Left cardiac atrium (tissue), 4 donors: ENCODE results near the gene ZNF491. TPM values are rescaled to one million over a fixed set of nuclear protein-coding genes. Genes with fewer than 3 reads are reported as not detected.
"Not testable (repeated sequence)": the region's sequence is repeated elsewhere in the genome, so short reads cannot be mapped to it uniquely, and the experiment has no call there.

Experiments
- ATAC-seq, 2 donors: fragments of 200-7000 bp; cut with Tn5 transposase; one replicate each; pipeline ENCODE4 v1.9.1; 2020; ENCODE audit warnings: mild to moderate bottlenecking in 2 of 2, moderate library complexity in 2 of 2
- DNase-seq: peaks from one replicate; pipeline ENCODE4 v3.0.0-alpha.2; 2020
- intact Hi-C, 2 donors: fragments of 100-400 bp; cut with DNase I; formaldehyde crosslinking; loops; one replicate each; pipeline versions ENCODE4 v1.14.1 to v1.15.1; 2022 to 2023
- total RNA-seq, 2 donors: library from RNA; stranded (reverse); fragmentation: NEBNext Ultra II Directional; extraction: Animal tissue kit (Norgen Biotek cat#: 25700); gene quantifications; one replicate each; pipeline ENCODE4 v1.2.1, GENCODE V29; 2021
- donor health status: DM: no; HTN: yes; CAD: no.
- donor health status: DM: no; HTN: yes; CAD: no; lungs with severe emphysema.
- donor health status: DM: yes; HTN: yes; CAD: no.
- donor health status: Dilated cardiomyopathy.

ZNF491 gene
- total RNA-seq, 2 donors from 2014 or later, result 1.6 to 2.2 TPM

DNA sequence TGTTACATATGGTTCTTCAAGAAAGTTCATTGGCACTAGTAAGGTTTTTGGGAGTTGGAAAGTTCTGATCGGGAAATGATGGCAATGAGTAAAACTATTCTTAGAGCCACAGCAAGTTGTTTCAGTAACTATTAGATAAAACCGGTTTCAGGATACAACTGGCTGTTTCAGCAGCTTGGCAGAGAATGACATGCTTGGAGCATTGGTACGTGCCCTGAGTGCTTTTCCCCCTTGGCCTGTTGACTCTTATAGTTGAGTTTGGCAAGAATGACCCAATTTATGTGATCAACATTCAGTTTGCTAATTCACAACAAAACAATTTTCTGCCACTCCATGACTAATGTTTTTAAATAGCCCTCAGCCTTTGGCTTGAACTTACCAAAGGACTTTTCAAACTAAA, 10.8 kb upstream of the ZNF491 start:
- DNase-seq (no peak), ATAC-seq (no peak)
- intact Hi-C loops, result loop anchor here in 1 of 2 donors (10.0 kb wide), 1 partner anchor 113 kb away; no protein-coding TSS in a partner anchor

DNA sequence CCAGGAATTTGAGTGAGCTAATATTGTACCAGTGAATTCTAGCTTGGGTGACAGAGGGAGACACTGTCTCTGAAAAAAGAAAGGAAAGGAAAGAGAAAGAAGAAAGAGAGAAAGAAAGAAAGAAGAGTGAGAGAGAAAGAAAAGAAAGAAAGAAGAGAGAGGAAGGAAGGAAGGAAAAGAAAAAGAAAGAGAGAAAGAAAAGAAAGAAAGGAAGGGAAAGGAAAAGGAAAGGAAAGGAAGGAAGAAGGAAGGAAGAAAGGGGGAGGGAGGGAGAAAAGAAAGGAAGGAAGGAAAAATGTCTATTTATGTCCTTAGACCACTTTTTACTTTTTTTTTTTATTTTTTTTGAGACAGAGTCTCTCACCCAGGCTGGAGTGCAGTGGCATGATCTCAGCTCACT, 5.4 kb upstream of the ZNF491 start:
- no peak for ATAC-seq
- no peak for DNase-seq
- intact Hi-C loops, result no loop called here

DNA sequence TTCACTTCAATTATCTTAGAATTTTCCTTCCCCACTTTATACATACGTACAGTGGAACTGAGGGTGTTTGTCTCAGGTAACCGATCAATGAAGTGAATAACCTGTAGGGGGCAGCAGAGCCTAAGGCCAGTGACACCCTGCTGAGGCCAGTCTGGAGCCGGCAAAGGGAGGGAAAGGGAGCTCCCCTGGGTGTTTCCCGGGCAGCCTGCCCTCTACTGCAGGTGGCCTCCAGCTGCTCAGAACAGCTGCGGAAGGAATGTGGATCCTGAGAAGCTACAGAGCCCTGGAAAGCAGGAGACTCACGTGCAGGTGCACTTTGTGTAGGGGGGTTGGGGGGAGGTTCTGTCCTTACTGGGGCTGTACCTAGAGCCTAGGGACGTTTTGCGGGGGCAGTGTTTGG, 832 bp upstream of the ZNF491 start:
- peak; percentile 88 to 96 for ATAC-seq
- intact Hi-C loops, result loop anchor here in 1 of 2 donors (2.0 to 5.0 kb wide), 2 partner anchors 191 to 345 kb away; partner anchors contain the start of gene ZNF20
- DNase-seq, result peak; percentile 85

DNA sequence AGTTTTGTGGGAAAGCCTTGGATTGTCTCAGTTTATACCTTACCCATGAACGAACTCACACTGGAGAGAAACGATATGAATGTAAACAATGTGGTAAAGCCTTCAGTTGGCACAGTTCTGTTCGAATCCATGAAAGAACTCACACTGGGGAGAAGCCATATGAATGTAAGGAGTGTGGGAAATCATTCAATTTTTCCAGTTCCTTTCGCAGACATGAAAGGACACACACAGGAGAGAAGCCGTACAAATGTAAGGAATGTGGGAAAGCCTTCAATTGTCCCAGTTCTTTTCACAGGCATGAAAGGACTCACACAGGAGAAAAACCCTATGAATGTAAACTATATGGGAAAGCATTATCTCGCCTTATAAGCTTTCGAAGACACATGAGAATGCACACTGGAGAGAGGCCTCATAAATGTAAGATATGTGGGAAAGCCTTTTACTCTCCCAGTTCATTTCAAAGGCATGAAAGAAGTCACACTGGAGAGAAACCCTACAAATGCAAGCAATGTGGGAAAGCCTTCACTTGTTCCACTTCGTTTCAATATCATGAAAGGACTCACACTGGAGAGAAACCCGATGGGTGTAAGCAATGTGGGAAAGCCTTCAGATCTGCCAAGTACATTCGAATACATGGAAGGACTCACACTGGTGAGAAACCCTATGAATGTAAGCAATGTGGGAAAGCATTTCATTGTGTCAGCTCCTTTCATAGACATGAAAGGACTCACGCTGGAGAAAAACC, 8.2 kb downstream of the ZNF491 start:
- intact Hi-C loops, result no loop called here
- ATAC-seq (no peak), DNase-seq (no peak)

DNA sequence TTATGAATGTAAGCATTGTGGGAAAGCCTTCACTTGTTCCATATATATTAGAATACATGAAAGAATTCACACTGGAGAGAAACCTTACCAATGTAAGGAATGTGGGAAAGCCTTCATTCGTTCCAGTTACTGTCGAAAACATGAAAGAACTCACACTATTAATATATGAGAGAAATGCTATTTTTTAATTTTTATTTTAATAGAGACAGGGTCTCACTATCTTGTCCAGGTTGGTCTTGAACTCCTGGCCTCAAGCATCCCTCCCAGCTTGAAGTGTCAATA, 8.7 kb downstream of the ZNF491 start:
- DNase-seq (no peak), ATAC-seq (no peak)
- intact Hi-C loops, result no loop called here

DNA sequence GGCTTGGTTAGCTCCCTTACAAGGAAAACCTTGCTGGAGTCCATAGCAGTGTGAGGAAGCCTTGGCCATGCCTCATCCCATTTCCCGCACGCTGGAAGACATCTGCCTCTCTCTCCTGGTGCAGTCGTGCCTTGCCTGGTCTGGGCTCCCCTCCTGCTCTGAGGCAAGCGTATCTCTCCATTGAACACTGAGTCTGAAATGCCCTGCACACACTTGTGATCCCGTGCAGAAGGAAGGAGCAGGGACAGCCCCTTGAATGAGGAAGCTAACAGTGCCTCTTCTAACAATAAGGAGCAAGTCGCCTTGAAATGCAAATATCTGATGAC, 15.3 kb downstream of the ZNF491 start:
- intact Hi-C loops, result no loop called here
- peak; percentile 27 to 43 for ATAC-seq
- DNase-seq, result no peak

DNA sequence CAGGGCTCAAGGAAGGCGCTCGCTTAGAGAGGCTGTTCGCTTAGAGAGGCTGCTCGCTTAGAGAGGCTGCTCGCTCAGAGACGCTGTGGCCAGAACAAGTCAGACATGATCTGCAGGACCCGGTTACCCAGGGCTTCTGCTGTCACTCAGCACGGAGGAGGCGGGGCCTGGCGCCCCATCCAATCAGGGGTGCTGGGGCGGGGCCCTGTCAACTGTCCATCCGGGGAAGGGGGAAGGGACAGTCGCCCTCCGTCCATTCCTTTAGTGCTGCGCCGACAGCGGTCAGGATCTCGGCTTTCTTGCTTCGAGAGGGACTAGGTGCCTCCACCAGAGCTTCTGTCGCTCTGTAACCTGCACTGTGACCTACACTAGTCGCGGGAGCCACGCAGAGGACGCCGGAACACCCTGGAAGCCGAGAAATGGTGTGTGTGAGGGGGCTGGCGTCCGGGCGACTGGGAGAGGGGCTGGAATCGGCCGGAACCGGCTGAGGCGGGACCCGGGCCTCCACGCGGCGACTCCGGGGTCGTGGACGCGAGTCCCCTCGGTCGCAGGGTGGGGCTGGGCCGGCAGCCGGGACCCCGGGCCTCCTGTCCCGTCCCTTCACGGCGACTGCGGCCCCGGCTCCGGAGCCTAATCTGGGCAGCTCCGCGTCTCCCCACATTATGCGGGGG, 15.8 kb downstream of the ZNF491 start, which contains the start of gene ZNF440:
ZNF440 (plus strand) TSS at position 245 of the 671 bp plus-strand sequence; CDS start at position 420, 175 bp downstream.
- ATAC-seq (peak; percentile 100), DNase-seq (peak; percentile 96)
- intact Hi-C loops, result no loop called here

DNA sequence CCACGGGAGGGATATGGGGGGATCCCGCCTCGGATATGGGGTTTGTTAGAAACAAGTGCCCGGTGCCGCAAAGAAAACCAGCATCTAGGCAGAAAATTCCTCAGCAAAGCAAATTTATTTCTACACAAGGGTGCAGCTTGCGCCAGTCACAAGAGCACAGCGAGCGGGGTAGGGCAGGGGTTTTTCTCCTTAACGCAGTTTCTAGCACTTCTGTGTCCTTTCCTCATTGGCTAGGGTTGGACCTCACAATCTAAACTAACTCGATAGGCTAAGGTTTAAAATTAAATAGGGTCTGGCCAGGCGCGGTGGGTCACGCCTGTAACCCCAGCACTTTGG, 16.3 kb downstream of the ZNF491 start:
- DNase-seq, result no peak
- intact Hi-C loops, result no loop called here

DNA sequence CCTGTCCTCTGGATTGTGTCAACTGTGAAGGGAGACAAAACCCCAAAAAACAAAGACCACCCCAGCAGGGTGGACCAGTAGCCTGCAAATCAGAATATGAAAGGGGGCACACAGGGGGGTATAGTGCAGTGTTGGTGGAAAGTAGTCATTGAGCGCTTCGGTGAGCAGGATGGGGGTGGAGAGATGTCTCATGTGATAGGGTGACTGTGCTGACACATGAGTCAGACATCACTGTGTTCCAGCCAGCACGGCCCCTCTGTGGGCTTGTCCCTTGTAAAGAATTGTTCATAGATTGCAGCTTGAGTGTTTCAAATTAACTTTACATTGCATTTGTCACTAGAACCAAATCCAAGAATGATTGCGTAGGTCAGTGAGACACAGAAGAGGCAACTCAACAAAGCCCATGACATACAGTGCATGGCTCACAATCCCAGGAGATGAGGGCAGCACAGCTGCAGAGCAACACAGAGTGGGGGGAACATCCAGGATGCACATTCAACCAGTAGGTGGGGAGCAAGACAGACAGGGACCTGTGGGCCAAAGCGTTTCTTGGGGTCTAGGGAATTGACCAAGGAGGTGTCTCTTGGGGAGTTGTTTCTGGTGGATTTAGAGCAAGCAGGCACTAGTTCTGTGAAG, 23.3 kb downstream of the ZNF491 start:
- ATAC-seq, result peak in 1 of 2 donors; percentile 56
- no peak for DNase-seq
- intact Hi-C loops, result no loop called here

More for the DNA sequence above, 16.3 kb downstream of the ZNF491 start:
- ATAC-seq, result peak; percentile 39 to 58

DNA sequence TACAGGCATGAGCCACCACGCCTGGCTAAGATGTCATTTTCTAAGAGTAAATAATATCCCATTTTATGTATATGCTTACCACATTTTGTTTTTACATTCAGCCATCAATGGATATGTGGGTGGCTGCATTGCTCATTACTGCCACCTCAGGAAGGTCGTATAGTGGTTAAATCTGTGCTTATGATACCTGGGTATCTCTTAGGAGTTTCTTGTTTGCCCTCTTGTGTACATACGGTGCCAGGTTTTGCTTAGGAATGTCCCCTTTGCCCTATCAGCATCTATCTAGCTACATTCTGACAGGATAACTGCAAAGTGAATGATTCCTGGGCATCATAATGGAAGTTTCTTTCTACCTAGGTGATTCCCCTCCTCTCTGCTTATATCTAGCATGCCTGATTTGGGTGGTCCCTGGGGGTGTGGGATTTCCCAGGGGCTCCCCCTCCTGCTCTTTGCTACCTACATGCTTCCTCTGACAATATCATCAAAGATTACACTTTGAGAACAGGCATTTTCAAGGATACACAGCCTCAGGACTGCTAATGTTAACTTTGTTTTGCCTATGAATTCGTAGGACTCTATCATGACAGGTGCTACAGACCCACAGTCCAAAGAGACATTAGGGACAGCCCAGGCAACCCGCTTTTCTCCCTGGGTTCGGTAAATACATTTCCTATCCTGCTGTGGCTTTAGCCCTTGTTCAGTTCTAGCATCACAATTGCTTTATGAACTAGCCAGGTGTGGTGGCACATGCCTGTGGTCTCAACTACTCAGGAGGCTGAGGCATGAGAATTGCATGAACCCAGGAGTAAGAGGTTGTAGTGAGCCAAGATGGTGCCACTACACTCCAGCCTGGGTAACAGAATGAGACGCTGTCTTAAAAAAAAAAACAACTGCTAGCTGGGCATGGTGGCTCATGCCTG, 30.9 kb downstream of the ZNF491 start:
- DNase-seq, ATAC-seq, intact Hi-C loops: not testable (repeated sequence)

DNA sequence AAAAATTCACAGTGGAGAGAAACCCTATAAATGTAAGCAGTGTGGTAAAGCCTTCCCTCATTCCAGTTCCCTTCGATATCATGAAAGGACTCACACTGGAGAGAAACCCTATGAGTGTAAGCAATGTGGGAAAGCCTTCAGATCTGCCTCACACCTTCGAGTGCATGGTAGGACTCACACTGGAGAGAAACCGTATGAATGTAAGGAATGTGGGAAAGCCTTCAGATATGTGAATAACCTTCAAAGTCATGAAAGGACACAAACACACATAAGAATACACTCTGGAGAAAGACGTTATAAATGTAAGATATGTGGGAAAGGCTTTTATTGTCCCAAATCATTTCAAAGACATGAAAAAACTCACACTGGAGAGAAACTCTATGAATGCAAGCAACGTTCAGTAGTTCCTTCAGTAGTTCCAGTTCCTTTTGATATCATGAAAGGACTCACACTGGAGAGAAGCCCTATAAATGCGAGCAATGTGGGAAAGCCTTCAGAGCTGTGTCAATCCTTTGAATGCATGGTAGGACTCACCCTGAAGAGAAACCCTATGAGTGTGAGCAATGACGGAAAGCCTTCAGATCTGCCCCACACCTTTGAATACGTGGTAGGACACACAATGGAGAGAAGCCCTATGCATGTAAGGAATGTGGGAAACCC, 34.1 kb downstream of the ZNF491 start:
- ATAC-seq (no peak), DNase-seq (no peak)
- intact Hi-C loops, result no loop called here

DNA sequence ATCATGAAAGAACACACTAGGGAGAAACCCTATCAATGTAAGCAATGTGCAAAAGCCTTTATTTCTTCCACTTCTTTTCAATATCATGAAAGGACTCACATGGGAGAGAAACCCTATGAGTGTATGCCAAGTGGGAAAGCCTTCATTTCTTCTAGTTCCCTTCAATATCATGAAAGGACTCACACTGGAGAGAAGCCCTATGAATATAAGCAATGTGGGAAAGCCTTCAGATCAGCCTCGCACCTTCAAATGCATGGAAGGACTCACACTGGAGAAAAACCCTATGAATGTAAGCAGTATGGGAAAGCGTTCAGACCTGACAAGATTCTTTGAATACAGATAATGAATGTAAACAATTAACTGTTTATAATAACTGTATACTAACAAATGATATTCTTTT, 35.2 kb downstream of the ZNF491 start:
- intact Hi-C loops, result no loop called here
- no peak for ATAC-seq
- DNase-seq, result no peak

DNA sequence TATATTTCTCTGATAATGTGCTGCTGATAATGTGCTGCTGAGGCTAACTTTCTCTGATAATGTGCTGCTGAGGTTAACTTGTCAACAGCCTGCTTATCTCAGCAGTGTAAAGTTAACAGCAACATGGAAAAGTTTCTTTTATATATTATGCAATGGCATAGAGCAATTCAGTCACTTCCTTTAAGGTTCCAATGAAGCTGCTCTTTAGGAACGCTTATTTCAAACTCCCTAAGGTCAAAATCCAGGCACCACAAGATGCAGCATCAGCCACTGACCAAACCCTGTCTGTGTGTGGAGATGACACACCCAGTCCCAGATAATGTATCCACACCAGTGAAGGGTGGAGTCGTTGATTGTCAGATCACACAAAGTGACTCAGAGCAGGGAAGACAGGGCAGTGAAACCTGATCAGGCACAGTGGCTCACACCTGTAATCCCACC, 37.3 kb downstream of the ZNF491 start:
- intact Hi-C loops, DNase-seq: not testable (repeated sequence)
- peak in 1 of 2 donors; percentile 82 for ATAC-seq

DNA sequence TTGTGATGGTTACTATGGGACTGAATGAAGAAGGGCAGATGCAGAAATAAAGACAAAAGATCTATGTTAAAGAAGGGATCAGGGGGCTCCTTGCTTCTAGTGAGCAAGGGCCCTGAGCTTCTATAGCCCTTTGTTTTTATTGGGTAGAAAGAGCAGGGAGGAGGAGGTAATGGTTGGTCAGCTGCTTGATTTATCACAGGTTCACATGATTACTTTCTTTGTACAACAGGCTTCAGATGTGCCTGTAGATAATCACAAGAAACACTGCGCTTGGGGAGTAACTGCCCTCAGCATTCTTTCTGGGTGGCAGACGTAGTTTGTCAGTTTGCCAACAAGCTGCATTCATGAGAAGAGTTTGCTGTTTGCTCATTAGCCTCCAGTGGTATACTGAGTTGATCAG, 45.4 kb downstream of the ZNF491 start:
- intact Hi-C loops, result no loop called here
- no peak for DNase-seq
- ATAC-seq, result no peak

DNA sequence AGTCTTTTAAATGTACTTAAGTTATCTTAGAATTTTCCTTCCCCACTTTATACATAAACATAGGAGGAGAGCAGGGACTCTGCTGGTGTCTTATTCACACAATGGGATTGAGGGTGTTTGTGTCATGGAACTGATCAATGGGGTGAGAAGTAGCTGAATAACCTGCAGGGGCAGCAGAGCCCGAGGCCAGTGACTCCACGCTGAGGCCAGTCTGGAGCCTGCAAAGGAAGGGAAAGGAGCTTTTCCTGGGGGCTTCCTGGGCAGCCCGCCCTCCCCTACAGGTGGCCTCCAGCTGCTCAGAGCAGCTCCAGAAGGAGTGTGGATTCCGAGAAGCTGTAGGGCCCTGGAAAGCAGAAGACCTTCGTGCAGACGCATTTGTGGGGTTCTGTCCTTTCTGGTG, 49.3 kb downstream of the ZNF491 start:
- ATAC-seq, intact Hi-C loops, DNase-seq: not testable (repeated sequence)

DNA sequence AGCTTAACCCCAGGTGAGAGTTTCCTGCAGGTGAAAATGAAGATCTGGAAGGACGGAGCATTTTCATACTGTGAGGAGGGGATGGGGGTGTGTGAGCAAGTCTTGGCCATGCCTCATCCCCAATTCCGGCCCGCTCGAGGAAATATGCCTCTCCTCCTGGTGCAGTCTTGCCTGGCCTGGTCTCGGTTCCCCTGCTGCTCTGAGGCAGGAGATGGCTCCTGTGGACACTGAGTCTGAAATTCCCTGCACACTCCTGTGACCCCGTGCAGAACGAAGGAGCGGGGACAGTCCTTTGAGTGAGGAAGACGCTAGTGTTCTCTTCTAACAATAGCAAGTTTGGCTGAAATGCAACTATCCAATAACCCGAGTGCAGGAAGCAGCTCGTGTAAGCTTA, 49.9 kb downstream of the ZNF491 start:
- ATAC-seq (no peak), DNase-seq (no peak)
- intact Hi-C loops, result no loop called here

DNA sequence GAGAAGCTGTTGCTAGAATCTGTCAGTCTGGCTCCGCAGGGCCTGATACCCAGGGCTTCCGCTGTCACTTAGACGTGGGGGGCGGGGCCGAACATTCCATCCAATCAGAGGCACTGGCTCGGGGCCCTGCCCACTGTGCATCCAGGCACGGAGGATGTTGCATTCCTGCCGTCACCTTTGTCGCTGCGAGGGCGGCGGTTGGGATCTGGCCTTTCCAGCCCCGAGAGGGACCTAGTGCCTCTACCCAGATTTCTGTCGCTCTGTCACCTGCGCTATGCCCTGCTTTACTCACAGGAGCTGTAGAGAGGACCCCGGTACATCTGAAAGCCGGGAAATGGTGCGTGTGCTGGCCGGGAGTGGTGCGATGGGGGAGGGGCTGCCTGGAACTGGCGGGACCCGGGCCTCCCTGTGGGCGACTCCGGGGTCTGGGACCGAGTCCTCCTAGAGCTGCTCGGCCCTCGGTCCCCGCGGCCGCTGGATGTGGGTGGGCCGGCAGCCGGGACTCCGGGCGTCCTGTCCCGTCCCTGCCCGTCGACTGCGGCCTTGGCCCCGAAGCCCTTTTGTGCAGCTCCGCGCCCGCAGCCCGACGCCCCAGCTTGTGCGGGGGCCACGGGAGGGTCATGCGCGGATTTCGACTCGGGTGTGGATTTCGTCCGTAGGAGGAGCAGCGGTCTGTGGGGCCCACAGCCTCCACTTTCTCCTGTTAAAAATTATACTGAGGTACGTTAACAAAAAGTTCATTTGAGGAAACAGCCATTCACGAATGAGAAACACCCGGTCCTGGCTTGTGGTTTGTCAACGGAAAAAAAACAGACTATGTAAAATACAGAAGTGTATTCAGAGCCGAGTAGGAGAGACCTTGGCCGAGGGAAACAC, 50.5 kb downstream of the ZNF491 start, which contains the start of gene ZNF439:
ZNF439 (plus strand) TSS at position 133 of the 876 bp plus-strand sequence; CDS start at position 275, 142 bp downstream.
- intact Hi-C loops, result no loop called here
- DNase-seq, result peak; percentile 95
- peak; percentile 100 for ATAC-seq

DNA sequence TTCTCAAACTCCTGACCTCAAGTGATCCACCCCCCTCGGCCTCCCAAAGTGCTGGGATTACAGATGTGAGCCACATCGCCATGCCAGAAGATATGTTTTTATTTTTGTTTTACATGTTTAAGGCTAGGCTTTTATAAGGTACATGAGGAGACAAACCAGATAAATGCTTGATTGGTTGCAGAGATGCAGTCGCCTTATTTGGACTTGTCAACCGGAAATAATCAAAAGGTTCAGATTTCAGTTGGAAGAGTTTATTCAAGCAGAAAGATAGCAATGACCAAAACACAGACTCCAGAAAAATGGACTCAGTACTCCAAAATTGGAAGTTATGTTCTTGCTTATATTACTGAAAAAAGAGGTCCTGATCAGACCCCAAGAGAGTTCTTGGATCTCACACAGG, 52.0 kb downstream of the ZNF491 start:
- ATAC-seq, intact Hi-C loops, DNase-seq: not testable (repeated sequence)
